A549 (cell line): ENCODE data around the gene CAMK4. TPM values are rescaled to one million over a fixed set of nuclear protein-coding genes. Genes with fewer than 3 reads are reported as not detected.

ENCODE experiments used
- ATAC-seq, 2 experiments: fragments of 200-7000 bp in 1 of 2; fragments of >200 bp in 1 of 2; cut with Nextera tagmentation in 1 of 2; cut with Tn5 transposase in 1 of 2; 3 replicates each; pipeline versions ENCODE4 v1.8.0 to v1.9.1; 2018 to 2020; ENCODE audit warnings: mild to moderate bottlenecking in 1 of 2, moderate library complexity in 1 of 2
- CTCF ChIA-PET: fragments of 300-600 bp; sonication (Branson Sonifier 250); formaldehyde crosslinking; extraction: SDS; loops from one replicate; lab custom pipeline; 2021; ENCODE audit warnings: antibody characterized with exemption, inconsistent platforms; lab: Yijun Ruan, JAX
- POLR2A ChIA-PET: fragments of 350-600 bp; formaldehyde crosslinking; extraction: SDS; loops from one replicate; lab custom pipeline; 2021; ENCODE audit warnings: antibody characterized with exemption, inconsistent platforms; lab: Yijun Ruan, JAX
- DNase-seq, 2 experiments: peaks; one replicate each; pipeline versions ENCODE4 v3.0.0 to v3.0.0-alpha.2; 2011 to 2016; ENCODE audit warnings: low read depth in 1 of 2, low spot score in 1 of 2
- FAIRE-seq: peaks from 2 replicates; lab custom pipeline; 2011; peaks lifted over from hg19 to GRCh38; lab: Jason Lieb, UNC
- H3K27ac ChIP-seq, 2 experiments: fragments of >200 bp; sonication (Bioruptor Twin); formaldehyde crosslinking; 3 replicates each; pipeline ENCODE4 v1.5.1; 2016 to 2017
- H3K4me1 ChIP-seq: fragments of >200 bp; sonication (Bioruptor Twin); formaldehyde crosslinking; 3 replicates; pipeline ENCODE4 v1.6.1; 2016
- H3K4me2 ChIP-seq: fragments of >200 bp; sonication (Bioruptor Twin); formaldehyde crosslinking; 3 replicates; pipeline ENCODE4 v1.6.1; 2016
- H3K4me3 ChIP-seq: fragments of >200 bp; sonication (Bioruptor Twin); formaldehyde crosslinking; 3 replicates; pipeline ENCODE4 v1.5.1; 2016
- H3K9me3 ChIP-seq: fragments of >200 bp; sonication (Bioruptor Twin); formaldehyde crosslinking; 3 replicates; pipeline ENCODE4 v1.6.1; 2016
- BHLHE40 ChIP-seq: IDR thresholded peaks from 2 replicates; pipeline ENCODE4 v1.6.1; 2012; ENCODE audit warnings: low read depth, low read length, inconsistent platforms
- CEBPB ChIP-seq, 2 experiments: fragments of >200 bp in 1 of 2; sonication (Bioruptor Twin) in 1 of 2; formaldehyde crosslinking in 1 of 2; IDR thresholded peaks; 2 replicates each; pipeline ENCODE4 v1.6.1; 2012 to 2016
- EHMT2 ChIP-seq: fragments of 200-600 bp; sonication (generic); IDR thresholded peaks from 2 replicates; pipeline ENCODE4 v1.6.1; 2016; ENCODE audit warnings: antibody characterized with exemption, low read depth, mild to moderate bottlenecking, moderate library complexity
- FOXS1 ChIP-seq: fragments of 250-450 bp; sonication (Bioruptor Pico); IDR thresholded peaks from 2 replicates; pipeline ENCODE4 v1.5.0; 2020; ENCODE audit warnings: mild to moderate bottlenecking, moderate library complexity
- HOXA7 ChIP-seq: fragments of 250-450 bp; sonication (Bioruptor Pico); IDR thresholded peaks from 2 replicates; pipeline ENCODE4 v1.5.0; 2020; ENCODE audit warnings: mild to moderate bottlenecking, moderate library complexity
- HOXB5 ChIP-seq: fragments of 250-450 bp; sonication (Bioruptor Pico); IDR thresholded peaks from 2 replicates; pipeline ENCODE4 v1.5.0; 2020; ENCODE audit warnings: mild to moderate bottlenecking, moderate library complexity
- KDM5A ChIP-seq: fragments of 200-600 bp; sonication (generic); IDR thresholded peaks from 2 replicates; pipeline ENCODE4 v1.6.1; 2016; ENCODE audit warnings: antibody characterized with exemption, mild to moderate bottlenecking
- MYC ChIP-seq: IDR thresholded peaks from 2 replicates; pipeline ENCODE4 v1.6.1; 2012; ENCODE audit warnings: mild to moderate bottlenecking, inconsistent platforms, low read length, improper control_type of control experiment, borderline replicate concordance
- POLR2AphosphoS2 ChIP-seq: conservative IDR thresholded peaks from 2 replicates; pipeline ENCODE4 v1.6.1; 2012; ENCODE audit warnings: low read length, improper control_type of control experiment, inconsistent platforms
- RAD21 ChIP-seq, 2 experiments: fragments of >200 bp in 1 of 2; sonication (Bioruptor Twin) in 1 of 2; formaldehyde crosslinking in 1 of 2; IDR thresholded peaks in 1 of 2; conservative IDR thresholded peaks in 1 of 2; 2 replicates in 1 of 2; 3 replicates in 1 of 2; pipeline ENCODE4 v1.6.1; 2012 to 2018; ENCODE audit warnings: inconsistent platforms in 1 of 2
- RFX5 ChIP-seq: fragments of 450-650 bp; IDR thresholded peaks from 2 replicates; pipeline ENCODE4 v1.7.1; 2014; ENCODE audit warnings: antibody characterized with exemption, mild to moderate bottlenecking, moderate library complexity
- TP53 ChIP-seq: fragments of 250-450 bp; sonication (Bioruptor Pico); IDR thresholded peaks from 2 replicates; pipeline ENCODE4 v1.5.0; 2021; ENCODE audit warnings: mild to moderate bottlenecking, moderate library complexity
- ZFP36 ChIP-seq: fragments of 450-650 bp; IDR thresholded peaks from 2 replicates; pipeline ENCODE4 v1.6.1; 2014; ENCODE audit warnings: borderline replicate concordance; ENCODE audit not compliant: partially characterized antibody
- ZSCAN20 ChIP-seq: fragments of 250-450 bp; sonication (Bioruptor Pico); IDR thresholded peaks from 2 replicates; pipeline ENCODE4 v1.8.0; 2022; ENCODE audit warnings: mild to moderate bottlenecking, moderate library complexity
- WGBS: methylation state at CpG from one replicate; pipeline ENCODE4 v1.1.6; 2017; ENCODE audit errors: missing lambda C conversion rate; 5-methylcytosine and 5-hydroxymethylcytosine counted together
- polyA plus RNA-seq, 4 experiments: library from polyadenylated mRNA; depleted of rRNA in 3 of 4; stranded (reverse); fragments of >200 nt; fragmentation: RNase III in 1 of 4; extraction: RNeasy Plus Mini Kit Qiagen cat#74134 plus additional on column Dnase treatment in 1 of 4; gene quantifications; 2 replicates in 3 of 4; 3 replicates in 1 of 4; pipeline ENCODE4 v1.2.3, GENCODE V29; 2011 to 2017
- TF ChIP-seq, protein P1 (sequence below): IDR thresholded peaks from 2 replicates; pipeline ENCODE4 v1.6.1; 2012
- TF ChIP-seq, protein P2 (sequence below): IDR thresholded peaks from 2 replicates; pipeline ENCODE4 v1.6.1; 2012
- TF ChIP-seq, protein P3 (sequence below): fragments of >200 bp; sonication (Bioruptor Twin); formaldehyde crosslinking; IDR thresholded peaks from 3 replicates; pipeline ENCODE4 v1.6.1; 2016
- TF ChIP-seq, protein P4 (sequence below): fragments of 250-450 bp; sonication (Bioruptor Pico); IDR thresholded peaks from 2 replicates; pipeline ENCODE4 v1.5.0; 2020; ENCODE audit warnings: low read depth, mild to moderate bottlenecking, moderate library complexity
- TF ChIP-seq, protein P5 (sequence below): fragments of >200 bp; sonication (Bioruptor Twin); formaldehyde crosslinking; IDR thresholded peaks from 2 replicates; pipeline ENCODE4 v1.6.1; 2016
- TF ChIP-seq, protein P6 (sequence below): IDR thresholded peaks from 2 replicates; pipeline ENCODE4 v1.6.1; 2012; ENCODE audit warnings: low read depth, borderline replicate concordance

CAMK4 gene
- polyA plus RNA-seq, 2 of the 4 experiments (the other 2 are of a cell fraction) = not detected

DNA sequence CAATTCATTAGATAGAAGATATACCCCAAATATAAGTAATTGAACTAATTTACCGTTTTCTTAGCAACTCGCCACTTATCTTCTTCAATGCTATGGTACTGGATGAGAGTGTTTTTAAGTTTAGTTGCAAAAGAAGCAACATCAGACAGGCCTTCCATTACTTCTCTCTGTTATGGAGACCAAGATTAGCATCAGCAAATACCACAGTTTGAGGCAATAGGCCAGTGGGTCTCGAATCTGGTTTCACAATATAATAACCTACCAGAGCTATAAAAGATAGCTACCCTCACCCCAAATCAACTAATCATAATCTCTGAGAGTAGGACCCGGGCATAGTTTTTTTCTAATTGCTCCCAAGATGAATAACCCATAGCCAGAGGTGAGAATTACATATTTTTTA, 283.1 kb downstream of the CAMK4 start:
- Histone ChIP-seq H3K9me3 (no peaks in the 10 kb centered on the region), H3K27ac (no peak overlapping the region), H3K4me1 (0 out of 3 replicates have a peak, but pooled peaks cover 6% of the 10 kb centered on the region), H3K4me3 (no peak overlapping the region), H3K4me2 (no peak overlapping the region)
- WGBS = 82% methylated on average over 4 of the region's 4 CpGs
- no peak for TF ChIP-seq FOXS1 (CRISPR knock-in tag)
- TF ChIP-seq TP53 (CRISPR knock-in tag) = no peak
- no peak for TF ChIP-seq KDM5A
- TF ChIP-seq, protein P1, sequence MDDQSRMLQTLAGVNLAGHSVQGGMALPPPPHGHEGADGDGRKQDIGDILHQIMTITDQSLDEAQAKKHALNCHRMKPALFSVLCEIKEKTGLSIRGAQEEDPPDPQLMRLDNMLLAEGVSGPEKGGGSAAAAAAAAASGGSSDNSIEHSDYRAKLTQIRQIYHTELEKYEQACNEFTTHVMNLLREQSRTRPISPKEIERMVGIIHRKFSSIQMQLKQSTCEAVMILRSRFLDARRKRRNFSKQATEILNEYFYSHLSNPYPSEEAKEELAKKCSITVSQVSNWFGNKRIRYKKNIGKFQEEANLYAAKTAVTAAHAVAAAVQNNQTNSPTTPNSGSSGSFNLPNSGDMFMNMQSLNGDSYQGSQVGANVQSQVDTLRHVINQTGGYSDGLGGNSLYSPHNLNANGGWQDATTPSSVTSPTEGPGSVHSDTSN = no peak
- TF ChIP-seq, protein P2, sequence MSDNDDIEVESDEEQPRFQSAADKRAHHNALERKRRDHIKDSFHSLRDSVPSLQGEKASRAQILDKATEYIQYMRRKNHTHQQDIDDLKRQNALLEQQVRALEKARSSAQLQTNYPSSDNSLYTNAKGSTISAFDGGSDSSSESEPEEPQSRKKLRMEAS = no peak
- no peak for TF ChIP-seq RAD21 (conservative IDR thresholded peaks at IDR 0.05 in 1 of 2, IDR thresholded peaks at IDR 0.05 in 1 of 2)
- TF ChIP-seq, protein P3, sequence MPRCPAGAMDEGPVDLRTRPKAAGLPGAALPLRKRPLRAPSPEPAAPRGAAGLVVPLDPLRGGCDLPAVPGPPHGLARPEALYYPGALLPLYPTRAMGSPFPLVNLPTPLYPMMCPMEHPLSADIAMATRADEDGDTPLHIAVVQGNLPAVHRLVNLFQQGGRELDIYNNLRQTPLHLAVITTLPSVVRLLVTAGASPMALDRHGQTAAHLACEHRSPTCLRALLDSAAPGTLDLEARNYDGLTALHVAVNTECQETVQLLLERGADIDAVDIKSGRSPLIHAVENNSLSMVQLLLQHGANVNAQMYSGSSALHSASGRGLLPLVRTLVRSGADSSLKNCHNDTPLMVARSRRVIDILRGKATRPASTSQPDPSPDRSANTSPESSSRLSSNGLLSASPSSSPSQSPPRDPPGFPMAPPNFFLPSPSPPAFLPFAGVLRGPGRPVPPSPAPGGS = no peak
- TF ChIP-seq CEBPB (IDR thresholded peaks at IDR 0.05) = no peak
- TF ChIP-seq RFX5 = no peak
- no peak for TF ChIP-seq ZSCAN20 (CRISPR knock-in tag)
- TF ChIP-seq POLR2AphosphoS2 = no peak
- no peak for TF ChIP-seq HOXB5 (CRISPR knock-in tag)
- no peak for TF ChIP-seq ZFP36
- no peak for TF ChIP-seq BHLHE40
- no peak for FAIRE-seq
- CTCF ChIA-PET = interaction anchor here (0.6 to 2.6 kb wide), 2 partner anchors 24 to 182 kb away, joined by 3 to 10 read pairs; no protein-coding TSS in a partner anchor
- no peak for ATAC-seq
- POLR2A ChIA-PET = no interaction called here
- DNase-seq = no peak

DNA sequence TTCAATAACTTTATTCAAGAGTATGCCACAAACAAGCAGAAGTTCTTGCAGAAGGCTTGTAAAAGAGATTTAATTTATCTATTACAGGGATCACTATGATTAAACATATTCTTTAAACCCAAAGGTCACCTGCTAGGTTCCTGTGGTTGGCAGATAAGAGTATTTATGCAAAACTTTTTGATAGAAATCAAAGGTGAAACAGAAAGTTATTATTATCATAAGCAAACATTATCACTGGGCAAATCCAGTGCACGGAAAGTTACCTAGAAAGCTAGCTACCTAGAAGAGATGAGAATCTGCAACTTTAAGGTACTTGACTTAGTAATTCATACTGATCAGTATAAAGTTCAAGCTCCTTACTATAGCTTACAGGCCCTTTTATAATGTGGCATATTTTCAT, 284.9 kb downstream of the CAMK4 start:
- no peak overlapping the region for H3K4me2 ChIP-seq
- no peak for FAIRE-seq

More for the DNA sequence above, 284.9 kb downstream of the CAMK4 start:
- 91% methylated on average over 1 of the region's 1 CpG for WGBS
- H3K9me3 ChIP-seq = no peaks in the 10 kb centered on the region
- POLR2A ChIA-PET = no interaction called here
- CTCF ChIA-PET = interaction anchor here (0.9 kb wide), 1 partner anchor 911 kb away, joined by 4 read pairs; no protein-coding TSS in a partner anchor
- no peak overlapping the region for H3K4me3 ChIP-seq
- DNase-seq (no peak), ATAC-seq (no peak)
- H3K4me1 ChIP-seq = peaks cover 10% of the 10 kb centered on the region; the same call in 2 of the 3 replicates
- TF ChIP-seq, protein P4, sequence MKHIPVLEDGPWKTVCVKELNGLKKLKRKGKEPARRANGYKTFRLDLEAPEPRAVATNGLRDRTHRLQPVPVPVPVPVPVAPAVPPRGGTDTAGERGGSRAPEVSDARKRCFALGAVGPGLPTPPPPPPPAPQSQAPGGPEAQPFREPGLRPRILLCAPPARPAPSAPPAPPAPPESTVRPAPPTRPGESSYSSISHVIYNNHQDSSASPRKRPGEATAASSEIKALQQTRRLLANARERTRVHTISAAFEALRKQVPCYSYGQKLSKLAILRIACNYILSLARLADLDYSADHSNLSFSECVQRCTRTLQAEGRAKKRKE (CRISPR knock-in tag) = no peak
- no peak for TF ChIP-seq EHMT2
- TF ChIP-seq, protein P5, sequence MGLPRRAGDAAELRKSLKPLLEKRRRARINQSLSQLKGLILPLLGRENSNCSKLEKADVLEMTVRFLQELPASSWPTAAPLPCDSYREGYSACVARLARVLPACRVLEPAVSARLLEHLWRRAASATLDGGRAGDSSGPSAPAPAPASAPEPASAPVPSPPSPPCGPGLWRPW = no peak
- TF ChIP-seq MYC = no peak
- TF ChIP-seq HOXA7 (CRISPR knock-in tag) = no peak
- TF ChIP-seq, protein P6, sequence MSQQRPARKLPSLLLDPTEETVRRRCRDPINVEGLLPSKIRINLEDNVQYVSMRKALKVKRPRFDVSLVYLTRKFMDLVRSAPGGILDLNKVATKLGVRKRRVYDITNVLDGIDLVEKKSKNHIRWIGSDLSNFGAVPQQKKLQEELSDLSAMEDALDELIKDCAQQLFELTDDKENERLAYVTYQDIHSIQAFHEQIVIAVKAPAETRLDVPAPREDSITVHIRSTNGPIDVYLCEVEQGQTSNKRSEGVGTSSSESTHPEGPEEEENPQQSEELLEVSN = no peak
- H3K27ac ChIP-seq = no peak overlapping the region
